Lower lobe of right lung (tissue), 2 donors: ENCODE data around the gene YPEL2. TPM values are rescaled to one million over a fixed set of nuclear protein-coding genes. Genes with fewer than 3 reads are reported as not detected.

Experiments
- ATAC-seq, 2 donors: fragments of 200-7000 bp; cut with Tn5 transposase; one replicate each; pipeline ENCODE4 v1.9.1; 2020 to 2022; ENCODE audit warnings: mild to moderate bottlenecking in 2 of 2, moderate library complexity in 2 of 2
- DNase-seq: peaks from one replicate; pipeline ENCODE4 v3.0.0-alpha.2; 2020
- H3K27ac ChIP-seq: fragments of 200-600 bp; one replicate; pipeline ENCODE4 v1.8.0; 2022
- H3K27me3 ChIP-seq: fragments of 200-600 bp; one replicate; pipeline ENCODE4 v1.8.0; 2022; ENCODE audit warnings: low read depth
- H3K36me3 ChIP-seq: fragments of 200-600 bp; one replicate; pipeline ENCODE4 v1.8.0; 2022; ENCODE audit warnings: mild to moderate bottlenecking
- H3K4me1 ChIP-seq: fragments of 200-600 bp; one replicate; pipeline ENCODE4 v1.8.0; 2022
- H3K4me3 ChIP-seq: fragments of 200-600 bp; one replicate; pipeline ENCODE4 v1.8.0; 2022; ENCODE audit warnings: mild to moderate bottlenecking
- H3K9me3 ChIP-seq: fragments of 200-600 bp; one replicate; pipeline ENCODE4 v1.8.0; 2022
- CTCF ChIP-seq: fragments of 200-600 bp; IDR thresholded peaks from one replicate; pipeline ENCODE4 v1.8.0; 2022; ENCODE audit warnings: antibody characterized with exemption, mild to moderate bottlenecking
- intact Hi-C: fragments of 100-400 bp; cut with DNase I; formaldehyde crosslinking; loops from one replicate; pipeline ENCODE4 v1.11.0; 2022
- total RNA-seq: library from RNA; stranded (reverse); fragmentation: NEBNext Ultra II Directional; extraction: Animal tissue kit (Norgen Biotek cat#: 25700); gene quantifications from one replicate; pipeline ENCODE4 v1.2.1, GENCODE V29; 2021
- donor health status: DM: no; HTN: yes; CAD: no; lungs with severe emphysema.

Gene YPEL2
- total RNA-seq, 1 donor from 2014 or later, result 22.9 TPM

- no peak for ATAC-seq
- Histone ChIP-seq H3K4me1 (peaks cover 12% of the 10 kb centered on the region), H3K9me3 (no peaks in the 10 kb centered on the region), H3K27me3 (no peaks in the 10 kb centered on the region), H3K4me3 (no peak overlapping the region), H3K27ac (no peak overlapping the region), H3K36me3 (no peaks in the 10 kb centered on the region)
- intact Hi-C loops, result no loop called here
- DNase-seq, result no peak
- TF ChIP-seq CTCF, result no peak
Observed at GRCh38 chr17:59292174-59292523, 39.3 kb upstream of the YPEL2 start.

- H3K27ac ChIP-seq, result peak overlapping the region; percentile 48
- no peak for DNase-seq
- H3K9me3 ChIP-seq, result no peaks in the 10 kb centered on the region
- no peak overlapping the region for H3K4me3 ChIP-seq
- H3K4me1 ChIP-seq, result peaks cover 4% of the 10 kb centered on the region
- H3K27me3 ChIP-seq, result no peaks in the 10 kb centered on the region
- TF ChIP-seq CTCF, result no peak
- peak in 1 of 2 donors; percentile 27 for ATAC-seq
- intact Hi-C loops, result no loop called here
- H3K36me3 ChIP-seq, result no peaks in the 10 kb centered on the region
Observed at GRCh38 chr17:59296190-59296589, 35.3 kb upstream of the YPEL2 start.

- ATAC-seq (no peak), DNase-seq (no peak)
- Histone ChIP-seq H3K4me1 (peaks cover 4% of the 10 kb centered on the region), H3K4me3 (no peak overlapping the region), H3K27me3 (no peaks in the 10 kb centered on the region), H3K27ac (no peak overlapping the region), H3K36me3 (no peaks in the 10 kb centered on the region), H3K9me3 (no peaks in the 10 kb centered on the region)
- TF ChIP-seq CTCF, result no peak
- intact Hi-C loops, result no loop called here
Observed at GRCh38 chr17:59298521-59298920, 32.9 kb upstream of the YPEL2 start.

GRCh38 chr17:59299400-59300092 is 31.9 kb upstream of the YPEL2 start:
- Histone ChIP-seq H3K36me3 (no peaks in the 10 kb centered on the region), H3K27ac (no peak overlapping the region), H3K4me3 (no peak overlapping the region), H3K27me3 (no peaks in the 10 kb centered on the region), H3K9me3 (no peaks in the 10 kb centered on the region), H3K4me1 (peaks cover 4% of the 10 kb centered on the region)
- no peak for ATAC-seq
- intact Hi-C loops, result no loop called here
- no peak for DNase-seq
- TF ChIP-seq CTCF, result no peak

GRCh38 chr17:59300941-59301340 is 30.5 kb upstream of the YPEL2 start:
- intact Hi-C loops, result no loop called here
- Histone ChIP-seq H3K4me3 (no peak overlapping the region), H3K9me3 (no peaks in the 10 kb centered on the region), H3K27me3 (no peaks in the 10 kb centered on the region), H3K27ac (no peak overlapping the region), H3K36me3 (no peaks in the 10 kb centered on the region), H3K4me1 (peaks cover 3% of the 10 kb centered on the region)
- no peak for DNase-seq
- no peak for ATAC-seq
- no peak for TF ChIP-seq CTCF
